T47D (cell line): ENCODE data around the gene ITPRIPL1.
A peak's percentile ranks its signal among the peaks of the same experiment; 100 is the strongest.
"Not testable (repeated sequence)": the region's sequence is repeated elsewhere in the genome, so short reads cannot be mapped to it uniquely, and the experiment has no call there.

Experiments
- DNase-seq, 2 experiments: peaks; one replicate each; pipeline versions ENCODE4 v3.0.0 to v3.0.0-alpha.2; 2011 to 2012; ENCODE audit warnings: low read depth in 1 of 2, low spot score in 1 of 2
- JUND ChIP-seq: IDR thresholded peaks from 2 replicates; pipeline ENCODE4 v1.6.1; 2012; ENCODE audit warnings: low read depth
- in situ Hi-C: cut with HindIII; loops from 2 replicates; pipeline ENCODE4 v1.10.0; 2016; ENCODE audit warnings: low sequenced_read_pairs, low pct_unique_long_range_greater_than_20kb

ITPRIPL1 gene

GRCh38 chr2:96325041-96325883 lies at the start of gene ITPRIPL1:
Gene ITPRIPL1, plus strand, starts transcription at chr2:96325317. Its CDS starts 523 bp downstream, at chr2:96325840.
- no peak for DNase-seq
- in situ Hi-C loops, result no loop called here
- TF ChIP-seq JUND, result no peak

GRCh38 chr2:96276787-96277499 lies 48.2 kb upstream of the ITPRIPL1 start:
- in situ Hi-C loops, result no loop called here
- TF ChIP-seq JUND, result no peak
- no peak for DNase-seq

GRCh38 chr2:96287273-96287856 lies 37.8 kb upstream of the ITPRIPL1 start:
- in situ Hi-C loops, result no loop called here
- TF ChIP-seq JUND, result no peak
- DNase-seq, result no peak

GRCh38 chr2:96291751-96292150 lies 33.4 kb upstream of the ITPRIPL1 start:
- in situ Hi-C loops, result no loop called here

GRCh38 chr2:96294271-96294670 lies 30.8 kb upstream of the ITPRIPL1 start:
- in situ Hi-C loops, DNase-seq: not testable (repeated sequence)

More at GRCh38 chr2:96291751-96292150, 33.4 kb upstream of the ITPRIPL1 start:
- peak in 1 of 2 experiments; percentile 65 for DNase-seq
- no peak for TF ChIP-seq JUND

GRCh38 chr2:96296925-96297324 lies 28.2 kb upstream of the ITPRIPL1 start:
- no peak for DNase-seq
- TF ChIP-seq JUND, result no peak
- in situ Hi-C loops, result no loop called here

- TF ChIP-seq JUND, result no peak
- no peak for DNase-seq
- in situ Hi-C loops, result no loop called here
Measured at GRCh38 chr2:96301865-96302264, 23.3 kb upstream of the ITPRIPL1 start.

- in situ Hi-C loops, result no loop called here
- DNase-seq, result no peak
- TF ChIP-seq JUND, result no peak
Measured at GRCh38 chr2:96304606-96305005, 20.5 kb upstream of the ITPRIPL1 start.

GRCh38 chr2:96305091-96305978 lies 19.8 kb upstream of the ITPRIPL1 start, which contains the start of gene SNRNP200:
Gene SNRNP200, minus strand, starts transcription at chr2:96305546. Its CDS starts 109 bp downstream, at chr2:96305437.
- in situ Hi-C loops, result no loop called here
- DNase-seq, result peak; percentile 41 to 88
- no peak for TF ChIP-seq JUND

GRCh38 chr2:96305979-96306308 lies 19.2 kb upstream of the ITPRIPL1 start:
- in situ Hi-C loops, result no loop called here
- no peak for TF ChIP-seq JUND
- no peak for DNase-seq

GRCh38 chr2:96306370-96306769 lies 18.7 kb upstream of the ITPRIPL1 start:
- DNase-seq, result no peak
- no peak for TF ChIP-seq JUND
- in situ Hi-C loops, result no loop called here

- no peak for DNase-seq
- TF ChIP-seq JUND, result no peak
- in situ Hi-C loops, result no loop called here
Measured at GRCh38 chr2:96308248-96308647, 16.9 kb upstream of the ITPRIPL1 start.
